Trophoblast cell (in vitro differentiated cells and primary cell): ENCODE results near the gene LAMB4.

Experiments
- DNase-seq, 2 donors: peaks; one replicate each; pipeline ENCODE4 v3.0.0-alpha.2; 2016
- H2AFZ ChIP-seq: 2 replicates; pipeline ENCODE4 v1.6.1; 2013; ENCODE audit warnings: low read length, moderate library complexity, mild to moderate bottlenecking; ENCODE audit not compliant: insufficient read depth, poor library complexity
- H2AK5ac ChIP-seq: 2 replicates; pipeline ENCODE4 v1.6.1; 2013; ENCODE audit warnings: mild to moderate bottlenecking, low read length
- H2BK120ac ChIP-seq: 2 replicates; pipeline ENCODE4 v1.6.1; 2013; ENCODE audit warnings: low read length, mild to moderate bottlenecking, moderate library complexity; ENCODE audit not compliant: insufficient read depth, poor library complexity
- H2BK12ac ChIP-seq: 2 replicates; pipeline ENCODE4 v1.6.1; 2013; ENCODE audit warnings: mild to moderate bottlenecking, low read length, moderate library complexity
- H2BK5ac ChIP-seq: 2 replicates; pipeline ENCODE4 v1.6.1; 2013; ENCODE audit warnings: low read length, low read depth, moderate library complexity, mild to moderate bottlenecking; ENCODE audit not compliant: poor library complexity
- H3K14ac ChIP-seq: 2 replicates; pipeline ENCODE4 v1.6.1; 2013; ENCODE audit warnings: mild to moderate bottlenecking, low read length
- H3K18ac ChIP-seq: 2 replicates; pipeline ENCODE4 v1.6.1; 2013; ENCODE audit warnings: mild to moderate bottlenecking, low read length
- H3K23ac ChIP-seq: 2 replicates; pipeline ENCODE4 v1.6.1; 2013; ENCODE audit warnings: low read length
- H3K27ac ChIP-seq: 2 replicates; pipeline ENCODE4 v1.5.1; 2013; ENCODE audit warnings: low read depth, mild to moderate bottlenecking, inconsistent platforms, low read length, moderate library complexity
- H3K27me3 ChIP-seq: 2 replicates; pipeline ENCODE4 v1.6.1; 2013; ENCODE audit warnings: inconsistent platforms, mild to moderate bottlenecking, low read length, moderate library complexity; ENCODE audit not compliant: insufficient read depth
- H3K36me3 ChIP-seq, 2 experiments: 1 replicate in 1 of 2; 2 replicates in 1 of 2; pipeline ENCODE4 v1.6.1; 2013; ENCODE audit warnings: low read length in 2 of 2, mild to moderate bottlenecking in 2 of 2, moderate library complexity in 1 of 2; ENCODE audit not compliant: insufficient read depth in 2 of 2, control insufficient read depth in 1 of 2
- H3K4ac ChIP-seq: 2 replicates; pipeline ENCODE4 v1.6.1; 2013; ENCODE audit warnings: low read depth, mild to moderate bottlenecking, low read length, moderate library complexity
- H3K4me1 ChIP-seq, 2 experiments: 1 replicate in 1 of 2; 2 replicates in 1 of 2; pipeline ENCODE4 v1.6.1; 2013; ENCODE audit warnings: low read length in 2 of 2, mild to moderate bottlenecking in 2 of 2, moderate library complexity in 1 of 2; ENCODE audit not compliant: insufficient read depth in 2 of 2, control insufficient read depth in 1 of 2
- H3K4me2 ChIP-seq: 2 replicates; pipeline ENCODE4 v1.6.1; 2013; ENCODE audit warnings: inconsistent platforms, mild to moderate bottlenecking, low read length, moderate library complexity
- H3K4me3 ChIP-seq: 2 replicates; pipeline ENCODE4 v1.5.1; 2013; ENCODE audit warnings: mild to moderate bottlenecking, low read depth, low read length, inconsistent platforms
- H3K79me1 ChIP-seq: one replicate; pipeline ENCODE4 v1.6.1; 2013; ENCODE audit warnings: low read length
- H3K79me2 ChIP-seq: 2 replicates; pipeline ENCODE4 v1.6.1; 2013; ENCODE audit warnings: low read length, mild to moderate bottlenecking; ENCODE audit not compliant: control insufficient read depth, insufficient read depth, poor library complexity
- H3K9ac ChIP-seq: 2 replicates; pipeline ENCODE4 v1.6.1; 2013; ENCODE audit warnings: mild to moderate bottlenecking, low read length
- H3K9me3 ChIP-seq: 2 replicates; pipeline ENCODE4 v1.6.1; 2013; ENCODE audit warnings: low read depth, mild to moderate bottlenecking, control low read depth, inconsistent platforms, low read length; ENCODE audit not compliant: insufficient read depth
- H4K12ac ChIP-seq: 2 replicates; pipeline ENCODE4 v1.6.1; 2013; ENCODE audit warnings: low read depth, mild to moderate bottlenecking, low read length, moderate library complexity
- H4K8ac ChIP-seq: 2 replicates; pipeline ENCODE4 v1.6.1; 2013; ENCODE audit warnings: low read depth, mild to moderate bottlenecking, low read length, moderate library complexity
- H4K91ac ChIP-seq: one replicate; pipeline ENCODE4 v1.6.1; 2013; ENCODE audit warnings: low read depth, mild to moderate bottlenecking, low read length, moderate library complexity
- WGBS: extraction: QIAGEN DNeasy Blood & Tissue Kit; methylation state at CpG from one replicate; pipeline ENCODE4 v1.1.7; 2013; ENCODE audit warnings: missing lambda C conversion rate; ENCODE audit not compliant: insufficient read length, insufficient coverage; ENCODE audit errors: extremely low coverage; 5-methylcytosine and 5-hydroxymethylcytosine counted together

The LAMB4 gene

DNA sequence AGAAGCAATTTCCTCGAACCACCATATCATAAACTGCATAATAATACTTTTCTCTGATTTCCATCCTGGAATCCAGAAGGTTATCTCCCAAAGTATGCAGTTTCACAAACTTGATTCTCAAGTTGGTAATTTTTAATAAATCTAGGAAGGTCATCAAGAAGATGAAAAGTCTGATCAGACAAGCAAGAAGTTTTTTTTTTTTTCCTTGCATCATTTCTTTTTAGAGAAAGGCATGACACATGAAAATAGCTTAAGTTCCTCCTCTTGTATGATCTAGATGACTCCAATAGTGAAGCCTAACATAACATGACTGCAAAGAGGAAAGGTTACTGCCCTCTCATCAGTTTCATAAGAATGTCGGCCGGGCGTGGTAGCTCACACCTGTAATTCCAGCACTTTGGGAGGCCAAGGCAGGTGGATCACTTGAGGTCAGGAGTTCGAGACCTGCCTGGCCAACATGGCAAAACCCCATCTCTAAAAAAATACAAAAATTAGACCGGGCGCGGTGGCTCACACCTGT, 149.4 kb downstream of the LAMB4 start:
- no peak overlapping the region for H3K27ac ChIP-seq
- no peak overlapping the region for H2BK120ac ChIP-seq
- WGBS: no CpG with 5 or more reads among the region's 8 CpGs

DNA sequence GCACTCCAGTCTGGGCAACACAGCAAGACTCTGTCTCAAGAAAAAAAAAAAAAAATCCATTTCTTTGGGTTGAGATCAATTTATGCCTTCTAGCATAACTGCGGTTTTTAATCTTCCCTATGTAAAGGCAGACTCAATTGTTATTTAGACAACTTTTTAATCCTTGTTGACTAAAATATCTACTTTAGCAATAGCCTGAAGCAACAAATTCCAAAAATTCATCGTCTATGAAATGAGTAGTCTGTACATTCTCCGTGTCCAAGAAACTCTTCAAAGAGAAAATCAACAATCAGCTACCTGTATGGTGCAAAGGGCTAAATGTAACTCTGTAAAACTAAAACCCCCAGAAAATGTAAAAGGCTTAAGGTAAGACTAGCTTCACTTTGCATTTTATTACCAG, 150.0 kb downstream of the LAMB4 start:
- no peak overlapping the region for H3K23ac ChIP-seq
- no peak overlapping the region for H3K9ac ChIP-seq
- no peak overlapping the region for H3K14ac ChIP-seq
- H3K4ac ChIP-seq: no peak overlapping the region
- WGBS: no CpG with 5 or more reads among the region's 3 CpGs
- H2AFZ ChIP-seq: no peak overlapping the region
- no peak overlapping the region for H3K18ac ChIP-seq
- DNase-seq: peak in 1 of 2 donors; percentile 97
- no peaks in the 10 kb centered on the region for H3K79me2 ChIP-seq
- H2BK120ac ChIP-seq: no peak overlapping the region
- H3K27me3 ChIP-seq: no peaks in the 10 kb centered on the region
- H3K4me1 ChIP-seq: peaks cover 0 to 2% of the 10 kb centered on the region in 2 experiments
- no peak overlapping the region for H2BK12ac ChIP-seq
- H2AK5ac ChIP-seq: no peak overlapping the region
- H3K27ac ChIP-seq: peak overlapping the region; percentile 11
- peaks cover 31 to 69% of the 10 kb centered on the region in 2 experiments for H3K36me3 ChIP-seq
- no peaks in the 10 kb centered on the region for H3K79me1 ChIP-seq
- no peak overlapping the region for H4K8ac ChIP-seq
- no peak overlapping the region for H2BK5ac ChIP-seq
- H4K12ac ChIP-seq: no peak overlapping the region
- H3K4me2 ChIP-seq: no peak overlapping the region
- no peaks in the 10 kb centered on the region for H3K9me3 ChIP-seq
- no peak overlapping the region for H3K4me3 ChIP-seq
- no peak overlapping the region for H4K91ac ChIP-seq

More for the DNA sequence above, 149.4 kb downstream of the LAMB4 start:
- Histone ChIP-seq H3K36me3 (peaks cover 34 to 66% of the 10 kb centered on the region in 2 experiments), H3K9me3 (no peaks in the 10 kb centered on the region), H2AFZ (no peak overlapping the region), H3K4me1 (peaks cover 0 to 2% of the 10 kb centered on the region in 2 experiments), H3K27me3 (no peaks in the 10 kb centered on the region), H3K79me2 (no peaks in the 10 kb centered on the region), H2BK5ac (no peak overlapping the region), H3K4ac (no peak overlapping the region), H4K8ac (no peak overlapping the region), H2AK5ac (no peak overlapping the region), H3K14ac (no peak overlapping the region), H3K4me3 (no peak overlapping the region), H3K4me2 (no peak overlapping the region), H2BK12ac (no peak overlapping the region), H3K18ac (no peak overlapping the region), H3K9ac (no peak overlapping the region), H4K91ac (no peak overlapping the region), H3K23ac (no peak overlapping the region), H3K79me1 (no peaks in the 10 kb centered on the region), H4K12ac (no peak overlapping the region)
- DNase-seq: peak; percentile 77 to 92

DNA sequence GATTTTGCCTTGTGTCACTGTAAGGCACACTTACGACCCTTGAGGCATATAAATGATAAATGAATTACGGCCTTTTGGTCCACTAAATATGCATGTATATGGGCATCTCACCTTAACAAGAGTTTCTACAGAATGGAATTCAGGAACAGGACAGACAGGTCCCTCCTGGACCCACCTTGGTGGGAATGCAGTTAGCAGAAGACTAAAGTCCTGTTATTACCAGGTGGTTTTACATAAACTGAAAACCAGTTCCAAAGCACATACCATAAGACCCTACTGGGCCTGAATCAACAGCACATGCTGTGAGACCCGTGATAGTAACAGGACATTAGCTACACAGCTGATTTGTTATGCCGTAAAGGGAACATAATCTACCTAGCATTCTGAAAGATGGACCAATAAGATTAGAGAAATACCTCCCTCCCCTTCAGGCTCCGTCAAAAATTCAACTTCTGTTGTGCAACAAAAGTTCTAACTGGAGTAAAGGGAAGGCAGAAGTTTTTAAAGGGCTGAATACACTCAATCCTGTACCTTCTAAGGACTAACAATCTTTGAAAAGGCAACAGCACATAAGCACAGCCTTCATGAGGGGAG, 151.2 kb downstream of the LAMB4 start:
- no CpG with 5 or more reads among the region's 5 CpGs for WGBS

DNA sequence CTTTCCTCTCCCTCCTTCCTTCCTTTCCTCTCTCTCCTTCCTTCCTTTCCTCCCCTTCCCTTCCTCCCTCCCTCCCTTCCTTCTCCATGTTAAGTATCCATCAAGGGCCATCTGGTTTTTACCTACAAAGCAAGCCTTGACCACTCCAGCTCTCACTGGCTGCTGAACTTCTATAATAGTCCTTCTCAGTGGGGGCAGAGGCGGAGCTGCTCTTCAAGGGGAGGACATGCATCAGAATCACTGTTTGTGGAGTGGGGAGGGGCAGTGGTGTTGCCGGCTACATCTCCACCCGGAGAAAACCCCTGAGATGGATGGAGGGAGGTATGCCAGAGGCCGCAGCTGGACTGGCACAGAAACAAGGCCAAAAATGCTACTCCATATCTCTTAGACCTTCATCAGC, 153.1 kb downstream of the LAMB4 start:
- no peak overlapping the region for H4K8ac ChIP-seq
- H3K27ac ChIP-seq: no peak overlapping the region
- no peak overlapping the region for H3K4me2 ChIP-seq
- no peaks in the 10 kb centered on the region for H3K79me2 ChIP-seq
- no peaks in the 10 kb centered on the region for H3K27me3 ChIP-seq
- no peak overlapping the region for H4K12ac ChIP-seq
- no peaks in the 10 kb centered on the region for H3K9me3 ChIP-seq
- WGBS: no CpG with 5 or more reads among the region's 4 CpGs
- no peak for DNase-seq
- H3K18ac ChIP-seq: no peak overlapping the region
- no peaks in the 10 kb centered on the region for H3K79me1 ChIP-seq
- no peak overlapping the region for H2AK5ac ChIP-seq
- peaks cover 33 to 69% of the 10 kb centered on the region in 2 experiments for H3K36me3 ChIP-seq
- H3K4ac ChIP-seq: no peak overlapping the region
- H3K14ac ChIP-seq: no peak overlapping the region
- no peak overlapping the region for H3K23ac ChIP-seq
- no peak overlapping the region for H3K9ac ChIP-seq
- H3K4me3 ChIP-seq: no peak overlapping the region
- H2BK5ac ChIP-seq: no peak overlapping the region
- H4K91ac ChIP-seq: no peak overlapping the region
- H2AFZ ChIP-seq: no peak overlapping the region
- peaks cover 0 to 5% of the 10 kb centered on the region in 2 experiments for H3K4me1 ChIP-seq
- no peak overlapping the region for H2BK12ac ChIP-seq
- no peak overlapping the region for H2BK120ac ChIP-seq

More for the DNA sequence above, 151.2 kb downstream of the LAMB4 start:
- Histone ChIP-seq H3K4me1 (peaks cover 0 to 2% of the 10 kb centered on the region in 2 experiments), H4K12ac (no peak overlapping the region), H3K27me3 (no peaks in the 10 kb centered on the region), H2BK12ac (no peak overlapping the region), H3K36me3 (peaks cover 29 to 67% of the 10 kb centered on the region in 2 experiments), H3K9ac (no peak overlapping the region), H3K4me3 (no peak overlapping the region), H3K4ac (no peak overlapping the region), H3K23ac (no peak overlapping the region), H2BK5ac (no peak overlapping the region), H2AK5ac (no peak overlapping the region), H4K91ac (no peak overlapping the region), H3K9me3 (no peaks in the 10 kb centered on the region), H3K79me1 (no peaks in the 10 kb centered on the region), H3K27ac (peak overlapping the region; percentile 11), H2BK120ac (no peak overlapping the region), H3K4me2 (no peak overlapping the region), H2AFZ (no peak overlapping the region), H3K14ac (no peak overlapping the region), H3K18ac (no peak overlapping the region), H3K79me2 (no peaks in the 10 kb centered on the region), H4K8ac (no peak overlapping the region)
- peak; percentile 74 to 89 for DNase-seq
